Measurements from ENCODE around the gene KIF1A. TPM values are rescaled to one million over a fixed set of nuclear protein-coding genes. Genes with fewer than 3 reads are reported as not detected.

Gene KIF1A
- total RNA-seq, 2 experiments from 2014 or later: 3.3 to 3.8 TPM

- H3K9me3 Mint-ChIP-seq: no peaks in the 10 kb centered on the region
- DNase-seq: no peak
- ChIA-PET CTCF (no interaction called here), POLR2A (no interaction called here)
- H3K36me3 Mint-ChIP-seq: no peaks in the 10 kb centered on the region
- no peaks in the 10 kb centered on the region for H3K4me1 Mint-ChIP-seq (ENCODE audit: low read depth)
- H3K4me3 Mint-ChIP-seq: no peak overlapping the region
- H3K27ac Mint-ChIP-seq: no peak overlapping the region
- intact Hi-C loops (cut with micrococcal nuclease): no loop called here
- H3K27me3 Mint-ChIP-seq: no peaks in the 10 kb centered on the region
Measured at GRCh38 chr2:240717181-240717641, 102.8 kb downstream of the KIF1A start.

- Mint-ChIP-seq H3K36me3 (no peaks in the 10 kb centered on the region), H3K27me3 (no peaks in the 10 kb centered on the region), H3K4me1 (ENCODE audit: low read depth) (no peaks in the 10 kb centered on the region), H3K9me3 (no peaks in the 10 kb centered on the region), H3K4me3 (no peak overlapping the region), H3K27ac (no peak overlapping the region)
- intact Hi-C loops (cut with micrococcal nuclease): no loop called here
- CTCF ChIA-PET: no interaction called here
- POLR2A ChIA-PET: no interaction called here
- DNase-seq: no peak
Measured at GRCh38 chr2:240716130-240716798, 103.8 kb downstream of the KIF1A start.

- DNase-seq: no peak
- POLR2A ChIA-PET: no interaction called here
- no peaks in the 10 kb centered on the region for H3K4me1 Mint-ChIP-seq (ENCODE audit: low read depth)
- H3K4me3 Mint-ChIP-seq: no peak overlapping the region
- no peaks in the 10 kb centered on the region for H3K36me3 Mint-ChIP-seq
- H3K9me3 Mint-ChIP-seq: no peaks in the 10 kb centered on the region
- no peak overlapping the region for H3K27ac Mint-ChIP-seq
- CTCF ChIA-PET: interaction anchor here (0.8 kb wide), 1 partner anchor 95 kb away, joined by 3 read pairs; no protein-coding TSS in a partner anchor
- H3K27me3 Mint-ChIP-seq: no peaks in the 10 kb centered on the region
- intact Hi-C loops (cut with micrococcal nuclease): no loop called here
Measured at GRCh38 chr2:240714747-240715725, 105.0 kb downstream of the KIF1A start.

- Mint-ChIP-seq H3K36me3 (no peaks in the 10 kb centered on the region), H3K27ac (no peak overlapping the region), H3K9me3 (no peaks in the 10 kb centered on the region), H3K4me1 (ENCODE audit: low read depth) (no peaks in the 10 kb centered on the region), H3K27me3 (no peaks in the 10 kb centered on the region), H3K4me3 (no peak overlapping the region)
- CTCF ChIA-PET: no interaction called here
- POLR2A ChIA-PET: no interaction called here
- no peak for DNase-seq
- intact Hi-C loops (cut with micrococcal nuclease): no loop called here
Measured at GRCh38 chr2:240713928-240714746, 105.9 kb downstream of the KIF1A start.

GRCh38 chr2:240713071-240713927 is 106.7 kb downstream of the KIF1A start:
- intact Hi-C loops (cut with micrococcal nuclease): no loop called here
- H3K36me3 Mint-ChIP-seq: no peaks in the 10 kb centered on the region
- H3K27ac Mint-ChIP-seq: no peak overlapping the region
- H3K4me1 Mint-ChIP-seq (ENCODE audit: low read depth): no peaks in the 10 kb centered on the region
- DNase-seq: no peak
- H3K27me3 Mint-ChIP-seq: no peaks in the 10 kb centered on the region
- ChIA-PET CTCF (no interaction called here), POLR2A (no interaction called here)
- H3K4me3 Mint-ChIP-seq: no peak overlapping the region
- H3K9me3 Mint-ChIP-seq: no peaks in the 10 kb centered on the region

- no peaks in the 10 kb centered on the region for H3K36me3 Mint-ChIP-seq
- POLR2A ChIA-PET: no interaction called here
- H3K4me3 Mint-ChIP-seq: no peak overlapping the region
- no peak overlapping the region for H3K27ac Mint-ChIP-seq
- intact Hi-C loops (cut with micrococcal nuclease): no loop called here
- H3K9me3 Mint-ChIP-seq: no peaks in the 10 kb centered on the region
- H3K4me1 Mint-ChIP-seq (ENCODE audit: low read depth): no peaks in the 10 kb centered on the region
- CTCF ChIA-PET: no interaction called here
- no peaks in the 10 kb centered on the region for H3K27me3 Mint-ChIP-seq
- no peak for DNase-seq
Measured at GRCh38 chr2:240712121-240712520, 107.9 kb downstream of the KIF1A start.

GRCh38 chr2:240711701-240712100 is 108.3 kb downstream of the KIF1A start:
- CTCF ChIA-PET: no interaction called here

GRCh38 chr2:240711296-240711695 is 108.7 kb downstream of the KIF1A start:
- H3K4me3 Mint-ChIP-seq: no peak overlapping the region
- H3K36me3 Mint-ChIP-seq: no peaks in the 10 kb centered on the region
- no peak for DNase-seq
- intact Hi-C loops (cut with micrococcal nuclease): no loop called here
- H3K27me3 Mint-ChIP-seq: no peaks in the 10 kb centered on the region
- CTCF ChIA-PET: interaction anchor here (0.8 kb wide), 1 partner anchor 197 kb away, joined by 3 read pairs; no protein-coding TSS in a partner anchor
- H3K4me1 Mint-ChIP-seq (ENCODE audit: low read depth): no peaks in the 10 kb centered on the region
- H3K27ac Mint-ChIP-seq: no peak overlapping the region
- POLR2A ChIA-PET: no interaction called here
- no peaks in the 10 kb centered on the region for H3K9me3 Mint-ChIP-seq

More at GRCh38 chr2:240711701-240712100, 108.3 kb downstream of the KIF1A start:
- intact Hi-C loops (cut with micrococcal nuclease): no loop called here
- no peaks in the 10 kb centered on the region for H3K4me1 Mint-ChIP-seq (ENCODE audit: low read depth)
- no peak overlapping the region for H3K4me3 Mint-ChIP-seq
- H3K27ac Mint-ChIP-seq: no peak overlapping the region
- no peaks in the 10 kb centered on the region for H3K36me3 Mint-ChIP-seq
- POLR2A ChIA-PET: no interaction called here
- DNase-seq: no peak
- no peaks in the 10 kb centered on the region for H3K27me3 Mint-ChIP-seq
- no peaks in the 10 kb centered on the region for H3K9me3 Mint-ChIP-seq

- Mint-ChIP-seq H3K27ac (no peak overlapping the region), H3K36me3 (no peaks in the 10 kb centered on the region), H3K9me3 (no peaks in the 10 kb centered on the region), H3K4me1 (ENCODE audit: low read depth) (peaks cover 13% of the 10 kb centered on the region), H3K4me3 (no peak overlapping the region), H3K27me3 (peaks cover 11% of the 10 kb centered on the region)
- no peak for DNase-seq
- ChIA-PET POLR2A (no interaction called here), CTCF (no interaction called here)
- intact Hi-C loops (cut with micrococcal nuclease): loop anchor here (10.0 kb wide), 1 partner anchor 194 kb away; no protein-coding TSS in a partner anchor
Measured at GRCh38 chr2:240708457-240708856, 111.6 kb downstream of the KIF1A start.

- H3K36me3 Mint-ChIP-seq: no peaks in the 10 kb centered on the region
- POLR2A ChIA-PET: no interaction called here
- no peak overlapping the region for H3K4me3 Mint-ChIP-seq
- no peak overlapping the region for H3K27ac Mint-ChIP-seq
- H3K4me1 Mint-ChIP-seq (ENCODE audit: low read depth): peaks cover 13% of the 10 kb centered on the region
- DNase-seq: no peak
- intact Hi-C loops (cut with micrococcal nuclease): loop anchor here (10.0 kb wide), 1 partner anchor 193 kb away; no protein-coding TSS in a partner anchor
- peaks cover 17% of the 10 kb centered on the region for H3K27me3 Mint-ChIP-seq
- CTCF ChIA-PET: no interaction called here
- no peaks in the 10 kb centered on the region for H3K9me3 Mint-ChIP-seq
Measured at GRCh38 chr2:240707821-240708220, 112.2 kb downstream of the KIF1A start.

- Mint-ChIP-seq H3K4me3 (no peak overlapping the region), H3K4me1 (ENCODE audit: low read depth) (peaks cover 13% of the 10 kb centered on the region), H3K27me3 (peaks cover 17% of the 10 kb centered on the region), H3K9me3 (no peaks in the 10 kb centered on the region), H3K27ac (no peak overlapping the region), H3K36me3 (no peaks in the 10 kb centered on the region)
- POLR2A ChIA-PET: no interaction called here
- CTCF ChIA-PET: interaction anchor here (0.8 kb wide), 1 partner anchor 193 kb away, joined by 3 read pairs; no protein-coding TSS in a partner anchor
- DNase-seq: no peak
- intact Hi-C loops (cut with micrococcal nuclease): loop anchor here (10.0 kb wide), 1 partner anchor 192 kb away; no protein-coding TSS in a partner anchor
Measured at GRCh38 chr2:240707043-240707756, 112.8 kb downstream of the KIF1A start.
